Brain microvascular endothelial cell (primary cell): ENCODE data around the gene CRTC3.

ENCODE experiments used
- DNase-seq: peaks from one replicate; pipeline ENCODE4 v3.0.0-alpha.2; 2020
- H3K27ac ChIP-seq: fragments of 250-450 bp; sonication (Bioruptor Pico); 2 replicates; pipeline ENCODE4 v1.5.1; 2020; ENCODE audit warnings: mild to moderate bottlenecking, moderate library complexity
- H3K27me3 ChIP-seq: fragments of 250-450 bp; sonication (Bioruptor Pico); replicated peaks from 2 replicates; pipeline ENCODE4 v1.5.1; 2020; ENCODE audit warnings: mild to moderate bottlenecking
- H3K36me3 ChIP-seq: fragments of 250-450 bp; sonication (Bioruptor Pico); replicated peaks from 2 replicates; pipeline ENCODE4 v1.5.1; 2020; ENCODE audit warnings: mild to moderate bottlenecking
- H3K4me3 ChIP-seq: 2 replicates; pipeline ENCODE4 v1.5.1; 2011; ENCODE audit warnings: low read depth, mild to moderate bottlenecking, control low read depth, low read length, moderate library complexity
- CTCF ChIP-seq: IDR thresholded peaks from 2 replicates; pipeline ENCODE4 v1.5.1; 2011; ENCODE audit warnings: low read depth, mild to moderate bottlenecking, moderate library complexity, low read length, control low read depth, inconsistent platforms; ENCODE audit errors: missing control alignments
- in situ Hi-C: cut with HindIII; loops from 2 replicates; pipeline ENCODE4 v1.10.0; 2017; ENCODE audit warnings: low sequenced_read_pairs, low pct_ligation_motif_present

The CRTC3 gene

GRCh38 chr15:90617668-90618097 is 88.0 kb downstream of the CRTC3 start:
- no peak for DNase-seq
- no peak for TF ChIP-seq CTCF
- Histone ChIP-seq H3K4me3 (no peak overlapping the region), H3K27me3 (no peaks in the 10 kb centered on the region), H3K36me3 (peaks cover 18% of the 10 kb centered on the region), H3K27ac (no peak overlapping the region)
- in situ Hi-C loops, result no loop called here

- DNase-seq, result no peak
- in situ Hi-C loops, result no loop called here
- Histone ChIP-seq H3K27ac (no peak overlapping the region), H3K27me3 (no peaks in the 10 kb centered on the region), H3K4me3 (no peak overlapping the region), H3K36me3 (peaks cover 21% of the 10 kb centered on the region)
- TF ChIP-seq CTCF, result no peak
These were observed 88.8 kb downstream of the CRTC3 start for GRCh38 chr15:90618330-90619125.

GRCh38 chr15:90619468-90619867 is 89.7 kb downstream of the CRTC3 start:
- H3K27me3 ChIP-seq, result no peaks in the 10 kb centered on the region
- H3K4me3 ChIP-seq, result no peak overlapping the region
- DNase-seq, result no peak
- H3K36me3 ChIP-seq, result peaks cover 27% of the 10 kb centered on the region
- H3K27ac ChIP-seq, result no peak overlapping the region
- TF ChIP-seq CTCF, result no peak
- in situ Hi-C loops, result no loop called here

- no peak overlapping the region for H3K4me3 ChIP-seq
- no peak for TF ChIP-seq CTCF
- in situ Hi-C loops, result no loop called here
- peaks cover 26% of the 10 kb centered on the region for H3K36me3 ChIP-seq
- no peak for DNase-seq
- no peak overlapping the region for H3K27ac ChIP-seq
- H3K27me3 ChIP-seq, result no peaks in the 10 kb centered on the region
These were observed 90.2 kb downstream of the CRTC3 start for GRCh38 chr15:90619939-90620338.

GRCh38 chr15:90620379-90621067 is 90.8 kb downstream of the CRTC3 start:
- H3K27me3 ChIP-seq, result no peaks in the 10 kb centered on the region
- no peak overlapping the region for H3K4me3 ChIP-seq
- in situ Hi-C loops, result no loop called here
- H3K36me3 ChIP-seq, result peaks cover 26% of the 10 kb centered on the region
- DNase-seq, result no peak
- no peak for TF ChIP-seq CTCF
- no peak overlapping the region for H3K27ac ChIP-seq
